Stimulated activated CD8-positive, alpha-beta memory T cell treated with anti-CD3 and anti-CD28 coated beads, Interleukin-4, amount 100 ng/mL, for 4 hours (primary cell): ENCODE measurements around the gene KRTAP4-9.
"Not testable (repeated sequence)": the region's sequence is repeated elsewhere in the genome, so short reads cannot be mapped to it uniquely, and the experiment has no call there.

ENCODE experiments used
- DNase-seq, 2 donors: peaks; one replicate each; pipeline ENCODE4 v3.0.0-alpha.2; 2020; ENCODE audit warnings: low read depth in 2 of 2, low spot score in 1 of 2

KRTAP4-9 gene

GRCh38 chr17:41126412-41126811 is 21.2 kb downstream of the KRTAP4-9 start:
- no peak for DNase-seq

- no peak for DNase-seq
Observed at GRCh38 chr17:41127371-41127770, 22.2 kb downstream of the KRTAP4-9 start.

GRCh38 chr17:41131979-41132378 is 26.8 kb downstream of the KRTAP4-9 start:
- no peak for DNase-seq

- no peak for DNase-seq
Observed at GRCh38 chr17:41133880-41134735, 28.9 kb downstream of the KRTAP4-9 start.

- DNase-seq: not testable (repeated sequence)
Observed at GRCh38 chr17:41139865-41140264, 34.7 kb downstream of the KRTAP4-9 start.

- no peak for DNase-seq
Observed at GRCh38 chr17:41140360-41141131, 35.4 kb downstream of the KRTAP4-9 start, which contains the start of gene KRTAP4-6. KRTAP4-6 (minus strand) TSS chr17:41140544; CDS start chr17:41140487, 57 bp downstream.

GRCh38 chr17:41141361-41141760 is 36.2 kb downstream of the KRTAP4-9 start:
- no peak for DNase-seq

- DNase-seq: no peak
Observed at GRCh38 chr17:41144846-41145245, 39.7 kb downstream of the KRTAP4-9 start.

- no peak for DNase-seq
Observed at GRCh38 chr17:41145261-41145660, 40.1 kb downstream of the KRTAP4-9 start.

- DNase-seq: no peak
Observed at GRCh38 chr17:41147531-41148204, 42.5 kb downstream of the KRTAP4-9 start.

GRCh38 chr17:41148971-41149651 is 43.9 kb downstream of the KRTAP4-9 start:
- not testable (repeated sequence) for DNase-seq

GRCh38 chr17:41149652-41149985 is 44.4 kb downstream of the KRTAP4-9 start, which contains the start of gene KRTAP4-5:
KRTAP4-5 (minus strand) TSS chr17:41149825; CDS start chr17:41149767, 58 bp downstream.
- DNase-seq: no peak

GRCh38 chr17:41150026-41150425 is 44.8 kb downstream of the KRTAP4-9 start:
- DNase-seq: no peak

GRCh38 chr17:41151525-41151924 is 46.3 kb downstream of the KRTAP4-9 start:
- DNase-seq: no peak

- no peak for DNase-seq
Observed at GRCh38 chr17:41153856-41154255, 48.7 kb downstream of the KRTAP4-9 start.
